Measurements from ENCODE around the gene SRCAP.

- TF ChIP-seq CTCF (IDR thresholded peaks at IDR 0.05; ENCODE audit: low read length) (no peak), EZH2 (optimal IDR thresholded peaks at IDR 0.05; ENCODE audit: low read depth, low read length) (no peak), EZH2phosphoT487 (IDR thresholded peaks at IDR 0.05; ENCODE audit: low read length) (no peak)
Observed at GRCh38 chr16:30779596-30779995, 80.6 kb downstream of the SRCAP start.

All from MM.1S (cell line).